ENCODE results near the gene STIM1. TPM values are rescaled to one million over a fixed set of nuclear protein-coding genes. Genes with fewer than 3 reads are reported as not detected.
A peak's percentile ranks its signal among the peaks of the same experiment; 100 is the strongest.

The STIM1 gene
- total and polyA plus RNA-seq, 7 donors = 5.3 to 44.8 (median 29.3) TPM

GRCh38 chr11:4065086-4065485, 209.6 kb downstream of the STIM1 start:
- WGBS, 2 donors = 73 to 88% methylated on average over 1 of the region's 1 CpG
- TF ChIP-seq POLR2AphosphoS5 (IDR thresholded peaks at IDR 0.05) = no peak
- TF ChIP-seq EP300 (IDR thresholded peaks at IDR 0.05) = no peak
- no peak for TF ChIP-seq CTCF (IDR thresholded peaks at IDR 0.05)
- TF ChIP-seq POLR2A (IDR thresholded peaks at IDR 0.05) = no peak
- no peaks in the 10 kb centered on the region for H3K9me3 ChIP-seq
- no peak overlapping the region for H3K4me3 ChIP-seq
- peak overlapping the region in 3 of 4 donors; percentile 53 to 55 (median 55) for H3K27ac ChIP-seq
- intact Hi-C loops (cut with DNase I) = no loop called here
- H3K27me3 ChIP-seq = no peaks in the 10 kb centered on the region
- H3K4me1 ChIP-seq = peaks cover 0 to 68% (median 57%) of the 10 kb centered on the region in 4 donors
- no peak for DNase-seq
- H3K36me3 ChIP-seq = peaks cover 0 to 12% (median 0%) of the 10 kb centered on the region in 4 donors

- no peak for TF ChIP-seq CTCF (IDR thresholded peaks at IDR 0.05)
- TF ChIP-seq POLR2A (IDR thresholded peaks at IDR 0.05) = no peak
- no peak for TF ChIP-seq POLR2AphosphoS5 (IDR thresholded peaks at IDR 0.05)
- TF ChIP-seq EP300 (IDR thresholded peaks at IDR 0.05) = no peak
- H3K4me1 ChIP-seq = peaks cover 0 to 69% (median 56%) of the 10 kb centered on the region in 4 donors
- H3K36me3 ChIP-seq = peaks cover 0 to 6% (median 0%) of the 10 kb centered on the region in 4 donors
- 82 to 94% methylated on average over 2 of the region's 2 CpGs for WGBS, 2 donors
- H3K27me3 ChIP-seq = no peaks in the 10 kb centered on the region
- no peaks in the 10 kb centered on the region for H3K9me3 ChIP-seq
- intact Hi-C loops (cut with DNase I) = no loop called here
- peak overlapping the region in 3 of 4 donors; percentile 53 to 55 (median 55) for H3K27ac ChIP-seq
- DNase-seq = no peak
- H3K4me3 ChIP-seq = no peak overlapping the region
These were observed 210.3 kb downstream of the STIM1 start for GRCh38 chr11:4065601-4066377.

GRCh38 chr11:4066910-4067309, 211.4 kb downstream of the STIM1 start:
- Histone ChIP-seq H3K4me1 (peaks cover 0 to 71% (median 50%) of the 10 kb centered on the region in 4 donors), H3K27me3 (no peaks in the 10 kb centered on the region), H3K27ac (no peak overlapping the region), H3K9me3 (no peaks in the 10 kb centered on the region), H3K4me3 (no peak overlapping the region), H3K36me3 (no peaks in the 10 kb centered on the region)
- TF ChIP-seq EP300 (IDR thresholded peaks at IDR 0.05) (no peak), POLR2A (IDR thresholded peaks at IDR 0.05) (no peak), CTCF (IDR thresholded peaks at IDR 0.05) (no peak), POLR2AphosphoS5 (IDR thresholded peaks at IDR 0.05) (no peak)
- DNase-seq = no peak
- 56 to 74% methylated on average over 5 of the region's 5 CpGs for WGBS, 2 donors
- intact Hi-C loops (cut with DNase I) = no loop called here

GRCh38 chr11:4068962-4069361, 213.5 kb downstream of the STIM1 start:
- no peak overlapping the region for H3K4me3 ChIP-seq
- peaks cover 0 to 65% (median 44%) of the 10 kb centered on the region in 4 donors for H3K4me1 ChIP-seq
- peak overlapping the region in 1 of 4 donors; percentile 5 for H3K27ac ChIP-seq
- H3K36me3 ChIP-seq = peaks cover 0 to 4% (median 0%) of the 10 kb centered on the region in 4 donors
- H3K27me3 ChIP-seq = no peaks in the 10 kb centered on the region
- H3K9me3 ChIP-seq = no peaks in the 10 kb centered on the region
- intact Hi-C loops (cut with DNase I) = no loop called here
- WGBS, 2 donors = 43 to 67% methylated on average over 1 of the region's 1 CpG
- no peak for TF ChIP-seq POLR2A (IDR thresholded peaks at IDR 0.05)
- TF ChIP-seq POLR2AphosphoS5 (IDR thresholded peaks at IDR 0.05) = no peak
- no peak for TF ChIP-seq EP300 (IDR thresholded peaks at IDR 0.05)
- no peak for TF ChIP-seq CTCF (IDR thresholded peaks at IDR 0.05)
- DNase-seq = no peak

All from sigmoid colon (tissue), 7 donors.